ENCODE results near the gene FUCA1. TPM values are rescaled to one million over a fixed set of nuclear protein-coding genes. Genes with fewer than 3 reads are reported as not detected.

The FUCA1 gene
- total and polyA plus RNA-seq, 2 of the 8 experiments (the other 6 are each of a cell fraction or from before 2014, with no cell fraction given): 5.9 to 6.4 TPM

DNA sequence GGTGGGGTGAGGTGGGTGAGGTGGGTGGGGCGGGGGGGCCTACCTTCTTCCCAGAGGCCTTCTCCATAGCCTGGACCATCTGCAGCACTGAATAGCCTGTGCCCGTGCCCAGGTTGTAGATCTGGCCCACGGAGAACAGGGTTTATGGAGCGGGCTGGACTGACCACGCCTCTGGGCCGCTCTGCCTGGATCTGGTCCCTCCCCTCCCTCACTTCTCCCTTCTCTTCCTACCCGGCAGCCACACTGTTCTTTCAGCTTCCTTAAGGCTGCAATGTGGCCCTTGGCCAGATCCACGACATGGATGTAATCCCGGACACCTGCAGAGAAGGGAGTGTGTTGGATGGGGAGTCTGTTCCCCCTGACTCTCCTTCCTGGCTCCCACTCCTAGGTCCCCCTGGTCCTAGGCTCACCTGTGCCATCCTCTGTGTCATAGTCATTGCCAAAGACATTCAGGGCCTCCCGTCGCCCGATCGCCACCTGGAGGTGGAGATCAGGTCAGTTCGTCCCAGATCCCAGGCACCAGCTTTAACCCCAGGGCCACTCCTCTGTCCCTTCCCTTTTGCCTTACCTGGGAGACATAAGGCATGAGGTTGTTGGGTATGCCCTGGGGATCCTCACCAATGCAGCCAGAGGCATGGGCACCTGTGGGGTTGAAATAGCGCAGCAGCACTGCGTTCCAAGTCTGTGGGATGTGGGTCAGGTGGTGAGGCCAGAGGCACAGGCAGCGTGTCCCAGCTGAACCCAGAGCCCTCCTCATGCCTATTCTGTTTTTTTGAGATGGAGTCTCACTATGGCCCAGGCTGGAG lies 71.4 kb downstream of the FUCA1 start:
- POLR2A ChIA-PET (ENCODE audit: partially characterized antibody): interaction anchor here (0.8 to 16.2 kb wide), 7 partner anchors 7 to 315 kb away, joined by 3 to 192 read pairs (median 3); partner anchors contain the start of genes ELOA, FUCA1, HMGCL and LYPLA2
- Histone ChIP-seq H2AFZ (ENCODE audit: low read length) (no peak overlapping the region), H3K27ac (ENCODE audit: low read depth, low read length) (no peak overlapping the region), H2BK5ac (ENCODE audit: low read depth, low read length) (no peak overlapping the region), H4K5ac (ENCODE audit: insufficient read length, low read depth, low read length) (no peak overlapping the region), H3K4ac (replicated peaks; ENCODE audit: insufficient read length, low read depth, low read length) (no peak overlapping the region), H3K4me3 (ENCODE audit: extremely low read depth in 1 of 4, insufficient read depth in 2 of 4, low read depth in 3 of 4, low read length in 4 of 4) (no peak overlapping the region), H3K79me2 (ENCODE audit: control insufficient read depth in 1 of 2, insufficient read depth in 2 of 2, low read length in 2 of 2) (peaks cover 4 to 17% of the 10 kb centered on the region in 2 experiments; a peak in 3 of 4 replicates), H2AK5ac (ENCODE audit: low read depth, low read length) (no peak overlapping the region), H3K18ac (ENCODE audit: extremely low read depth, low read length) (no peak overlapping the region), H3K23ac (ENCODE audit: insufficient read length) (no peak overlapping the region), H3K9me3 (ENCODE audit: insufficient read depth in 2 of 2, low read depth in 1 of 2, low read length in 1 of 2) (no peaks in the 10 kb centered on the region), H4K8ac (ENCODE audit: extremely low read depth, insufficient read depth, low read length) (no peak overlapping the region), H3K14ac (ENCODE audit: insufficient read length) (no peak overlapping the region), H3K9ac (replicated peaks in 1 of 4; ENCODE audit: extremely low read depth in 1 of 4, low read depth in 3 of 4, low read length in 3 of 4) (no peak overlapping the region), H3K4me2 (ENCODE audit: insufficient read depth in 1 of 2, low read depth in 2 of 2, low read length in 2 of 2) (no peak overlapping the region), H3K79me1 (ENCODE audit: low read depth, low read length) (peaks cover 10% of the 10 kb centered on the region; the same call in 1 of the 2 replicates), H3K56ac (replicated peaks; ENCODE audit: insufficient read length, low read depth, low read length) (no peak overlapping the region), H3K27me3 (replicated peaks in 1 of 4; ENCODE audit: control insufficient read depth in 3 of 4, extremely low read depth in 1 of 4, insufficient read depth in 3 of 4, low read length in 3 of 4) (no peaks in the 10 kb centered on the region; a peak in 1 of 7 replicates), H3K4me1 (replicated peaks in 1 of 4; ENCODE audit: control insufficient read depth in 3 of 4, insufficient read depth in 4 of 4, low read length in 3 of 4) (peaks cover 0 to 21% (median 16%) of the 10 kb centered on the region in 4 experiments; a peak in 6 of 7 replicates), H2BK120ac (replicated peaks; ENCODE audit: low read depth, low read length) (no peak overlapping the region), H4K91ac (replicated peaks; ENCODE audit: insufficient read length, low read length) (no peak overlapping the region), H4K20me1 (replicated peaks in 1 of 2; ENCODE audit: control insufficient read depth in 1 of 2, insufficient read depth in 2 of 2, low read length in 2 of 2) (peaks cover 7 to 11% of the 10 kb centered on the region in 2 experiments), H2BK12ac (ENCODE audit: low read depth, low read length) (no peak overlapping the region), H2BK20ac (ENCODE audit: low read length) (no peak overlapping the region), H3K23me2 (ENCODE audit: low read depth, low read length) (peaks cover 20% of the 10 kb centered on the region), H3K36me3 (ENCODE audit: control insufficient read depth in 2 of 4, insufficient read depth in 4 of 4, low read length in 3 of 4) (peaks cover 6 to 31% (median 22%) of the 10 kb centered on the region in 4 experiments; a peak in 6 of 8 replicates), H2BK15ac (ENCODE audit: low read length) (no peak overlapping the region)
- CTCF ChIA-PET (ENCODE audit: partially characterized antibody): interaction anchor here (0.5 to 5.1 kb wide), 13 partner anchors 9 to 595 kb away, joined by 3 to 37 read pairs (median 3); partner anchors contain the start of genes CNR2 and PITHD1
- FAIRE-seq (no peak), DNase-seq (ENCODE audit: low read depth in 1 of 2, low spot score in 2 of 2) (no peak)
- WGBS, 2 experiments (ENCODE audit: extremely low coverage in 1 of 2, insufficient coverage in 1 of 2, insufficient read length in 1 of 2, insufficient replicate concordance in 2 of 2, low coverage in 1 of 2, low lambda C conversion rate in 2 of 2, missing lambda C conversion rate in 1 of 2): 89% methylated on average over 16 of the region's 17 CpGs; no CpG with 5 or more reads in 1 of the 2 experiments
- TF ChIP-seq RAD21 (IDR thresholded peaks at IDR 0.05 in 1 of 2, conservative IDR thresholded peaks at IDR 0.05 in 1 of 2; ENCODE audit: low read depth in 2 of 2, low read length in 2 of 2) (peak in 1 of 2 experiments; percentile 38; a peak in 3 of 4 replicates), RBBP5 (IDR thresholded peaks at IDR 0.05; ENCODE audit: borderline replicate concordance, low read depth, low read length) (no peak), TCF12 (IDR thresholded peaks at IDR 0.05; ENCODE audit: low read depth, low read length) (no peak), JUND (IDR thresholded peaks at IDR 0.05; ENCODE audit: low read length) (no peak), RFX5 (IDR thresholded peaks at IDR 0.05; ENCODE audit: borderline replicate concordance, low read depth, low read length) (no peak)
- TF ChIP-seq, protein P1, sequence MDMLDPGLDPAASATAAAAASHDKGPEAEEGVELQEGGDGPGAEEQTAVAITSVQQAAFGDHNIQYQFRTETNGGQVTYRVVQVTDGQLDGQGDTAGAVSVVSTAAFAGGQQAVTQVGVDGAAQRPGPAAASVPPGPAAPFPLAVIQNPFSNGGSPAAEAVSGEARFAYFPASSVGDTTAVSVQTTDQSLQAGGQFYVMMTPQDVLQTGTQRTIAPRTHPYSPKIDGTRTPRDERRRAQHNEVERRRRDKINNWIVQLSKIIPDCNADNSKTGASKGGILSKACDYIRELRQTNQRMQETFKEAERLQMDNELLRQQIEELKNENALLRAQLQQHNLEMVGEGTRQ (IDR thresholded peaks at IDR 0.05; ENCODE audit: low read length): no peak
- TF ChIP-seq, protein P2, sequence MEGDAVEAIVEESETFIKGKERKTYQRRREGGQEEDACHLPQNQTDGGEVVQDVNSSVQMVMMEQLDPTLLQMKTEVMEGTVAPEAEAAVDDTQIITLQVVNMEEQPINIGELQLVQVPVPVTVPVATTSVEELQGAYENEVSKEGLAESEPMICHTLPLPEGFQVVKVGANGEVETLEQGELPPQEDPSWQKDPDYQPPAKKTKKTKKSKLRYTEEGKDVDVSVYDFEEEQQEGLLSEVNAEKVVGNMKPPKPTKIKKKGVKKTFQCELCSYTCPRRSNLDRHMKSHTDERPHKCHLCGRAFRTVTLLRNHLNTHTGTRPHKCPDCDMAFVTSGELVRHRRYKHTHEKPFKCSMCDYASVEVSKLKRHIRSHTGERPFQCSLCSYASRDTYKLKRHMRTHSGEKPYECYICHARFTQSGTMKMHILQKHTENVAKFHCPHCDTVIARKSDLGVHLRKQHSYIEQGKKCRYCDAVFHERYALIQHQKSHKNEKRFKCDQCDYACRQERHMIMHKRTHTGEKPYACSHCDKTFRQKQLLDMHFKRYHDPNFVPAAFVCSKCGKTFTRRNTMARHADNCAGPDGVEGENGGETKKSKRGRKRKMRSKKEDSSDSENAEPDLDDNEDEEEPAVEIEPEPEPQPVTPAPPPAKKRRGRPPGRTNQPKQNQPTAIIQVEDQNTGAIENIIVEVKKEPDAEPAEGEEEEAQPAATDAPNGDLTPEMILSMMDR (IDR thresholded peaks at IDR 0.05; ENCODE audit: control extremely low read depth in 1 of 3, insufficient read depth in 1 of 3, low read depth in 1 of 3, low read length in 3 of 3): peak in 2 of 3 experiments; percentile 43 to 48; a peak in 3 of 4 replicates

Measured in H1 (cell line).